Suprapubic skin (tissue), 3 donors: ENCODE results near the gene HEPN1.

Source experiments
- CTCF ChIP-seq, 2 donors: fragments of 200-600 bp in 1 of 2; fragments of 450-650 bp in 1 of 2; sonication (generic) in 1 of 2; IDR thresholded peaks; one replicate each; pipeline ENCODE4 v1.5.1; 2016 to 2019; ENCODE audit warnings: antibody characterized with exemption in 2 of 2, mild to moderate bottlenecking in 1 of 2, moderate library complexity in 1 of 2
- POLR2A ChIP-seq, 2 donors: fragments of 450-650 bp; IDR thresholded peaks; one replicate each; pipeline ENCODE4 v1.6.1; 2017; ENCODE audit warnings: antibody characterized with exemption in 2 of 2, mild to moderate bottlenecking in 2 of 2, moderate library complexity in 2 of 2

DNA sequence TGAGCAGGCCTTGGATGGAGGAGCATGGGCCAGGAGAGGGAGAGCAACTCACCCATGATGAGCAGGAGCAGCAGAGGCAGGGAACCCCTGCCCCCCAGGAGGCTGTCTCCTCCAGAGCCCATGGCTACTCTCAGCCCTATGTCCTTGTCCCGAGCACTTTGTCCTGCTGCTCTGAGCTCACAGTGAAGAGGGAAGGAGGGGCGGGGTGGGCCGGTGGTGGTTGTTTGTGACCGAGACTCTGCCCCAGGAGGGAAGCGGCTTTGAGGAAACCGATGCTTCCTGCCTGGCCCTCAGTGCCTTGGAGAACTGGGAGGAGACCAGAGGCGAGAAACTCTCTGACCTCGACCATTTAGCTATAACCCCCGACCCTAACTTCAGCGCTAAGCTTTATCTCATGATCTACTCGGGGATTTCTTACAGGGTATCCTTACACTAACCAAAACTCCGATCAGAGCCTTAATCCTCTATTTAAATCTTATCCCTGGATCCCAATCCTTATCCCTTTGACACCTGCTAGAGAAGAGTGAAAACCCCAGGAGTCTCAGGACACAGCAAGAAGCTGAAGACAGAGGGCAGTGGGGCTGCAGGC, 21.3 kb upstream of the HEPN1 start, which contains the start of gene ROBO4:
- TF ChIP-seq CTCF (IDR thresholded peaks at IDR 0.05) (no peak), POLR2A (IDR thresholded peaks at IDR 0.05) (no peak)
